Smooth muscle cell (in vitro differentiated cells): ENCODE measurements around the gene IGF2BP1. TPM values are rescaled to one million over a fixed set of nuclear protein-coding genes. Genes with fewer than 3 reads are reported as not detected.

ENCODE experiments used
- DNase-seq: peaks from one replicate; lab custom pipeline; 2025; ENCODE audit not compliant: unreplicated experiment; lab: John Stamatoyannopoulos, UW
- H2AFZ ChIP-seq: fragments of 200-600 bp; sonication (generic); 2 replicates; pipeline ENCODE4 v1.6.0; 2016; ENCODE audit warnings: antibody characterized with exemption, low read depth, mild to moderate bottlenecking
- H3F3A ChIP-seq: fragments of 200-600 bp; sonication (generic); 2 replicates; pipeline ENCODE4 v1.6.0; 2017; ENCODE audit warnings: antibody characterized with exemption, low read depth
- H3K27ac ChIP-seq: fragments of 200-600 bp; sonication (generic); 2 replicates; pipeline ENCODE4 v1.5.1; 2016; ENCODE audit warnings: low read depth, mild to moderate bottlenecking
- H3K27me3 ChIP-seq: fragments of 200-600 bp; sonication (generic); 2 replicates; pipeline ENCODE4 v1.6.1; 2016; ENCODE audit warnings: low read depth, mild to moderate bottlenecking
- H3K36me3 ChIP-seq: fragments of 200-600 bp; sonication (generic); 2 replicates; pipeline ENCODE4 v1.5.1; 2016; ENCODE audit warnings: low read depth
- H3K4me1 ChIP-seq: fragments of 200-600 bp; sonication (generic); 2 replicates; pipeline ENCODE4 v1.5.1; 2016; ENCODE audit warnings: low read depth
- H3K4me2 ChIP-seq: fragments of 200-600 bp; sonication (generic); 2 replicates; pipeline ENCODE4 v1.6.0; 2016; ENCODE audit warnings: mild to moderate bottlenecking
- H3K4me3 ChIP-seq: fragments of 200-600 bp; sonication (generic); 2 replicates; pipeline ENCODE4 v1.5.1; 2016; ENCODE audit warnings: mild to moderate bottlenecking
- H3K79me2 ChIP-seq: fragments of 200-600 bp; sonication (generic); 2 replicates; pipeline ENCODE4 v1.6.0; 2016; ENCODE audit warnings: low read depth, mild to moderate bottlenecking
- H3K9ac ChIP-seq: fragments of 200-600 bp; sonication (generic); 2 replicates; pipeline ENCODE4 v1.6.0; 2016; ENCODE audit warnings: low read depth
- H3K9me3 ChIP-seq: fragments of 200-600 bp; sonication (generic); replicated peaks from 2 replicates; pipeline ENCODE4 v1.5.1; 2016; ENCODE audit warnings: low read depth
- H4K20me1 ChIP-seq: fragments of 200-600 bp; sonication (generic); 2 replicates; pipeline ENCODE4 v1.6.0; 2016; ENCODE audit warnings: low read depth
- CTCF ChIP-seq: fragments of 200-600 bp; sonication (generic); IDR thresholded peaks from 2 replicates; pipeline ENCODE4 v1.5.1; 2017; ENCODE audit warnings: borderline replicate concordance, mild to moderate bottlenecking, antibody characterized with exemption; ENCODE audit not compliant: insufficient read depth, poor library complexity, severe bottlenecking
- WGBS: methylation state at CpG from one replicate; pipeline ENCODE4 v1.1.7; 2016; ENCODE audit warnings: low lambda C conversion rate; 5-methylcytosine and 5-hydroxymethylcytosine counted together
- polyA plus RNA-seq: library from polyadenylated mRNA; unstranded; fragments of >200 nt; fragmentation: Nextera tagmentation; extraction: Ambion mirVana; gene quantifications from 2 replicates; pipeline ENCODE4 v1.2.1, GENCODE V29; 2016
- total RNA-seq: library from RNA; depleted of rRNA; stranded (reverse); fragments of >200 nt; gene quantifications from 2 replicates; pipeline ENCODE4 v1.2.3, GENCODE V29; 2014

IGF2BP1 gene
- total and polyA plus RNA-seq, 2 experiments from 2014 or later: 51.4 to 54.6 TPM

- Histone ChIP-seq H4K20me1 (no peaks in the 10 kb centered on the region), H3K4me2 (peak overlapping the region; percentile 67), H3K4me3 (no peak overlapping the region), H3F3A (peaks cover 14% of the 10 kb centered on the region), H3K79me2 (no peaks in the 10 kb centered on the region), H3K9ac (no peak overlapping the region), H3K27ac (peak overlapping the region; percentile 94), H3K9me3 (no peaks in the 10 kb centered on the region), H2AFZ (no peak overlapping the region), H3K36me3 (no peaks in the 10 kb centered on the region), H3K4me1 (no peaks in the 10 kb centered on the region), H3K27me3 (no peaks in the 10 kb centered on the region)
- no peak for DNase-seq
- TF ChIP-seq CTCF: no peak
- WGBS: 55% methylated on average over 3 of the region's 3 CpGs
These were observed 77.8 kb downstream of the IGF2BP1 start for GRCh38 chr17:49074851-49075540.

GRCh38 chr17:49076573-49077384, 79.6 kb downstream of the IGF2BP1 start:
- Histone ChIP-seq H2AFZ (no peak overlapping the region), H4K20me1 (no peaks in the 10 kb centered on the region), H3K27me3 (no peaks in the 10 kb centered on the region), H3K4me1 (no peaks in the 10 kb centered on the region), H3K4me2 (peak overlapping the region; percentile 69), H3K9me3 (no peaks in the 10 kb centered on the region), H3K36me3 (no peaks in the 10 kb centered on the region), H3K4me3 (no peak overlapping the region), H3K27ac (peak overlapping the region; percentile 94), H3K79me2 (no peaks in the 10 kb centered on the region), H3K9ac (peak overlapping the region; percentile 54), H3F3A (peaks cover 14% of the 10 kb centered on the region)
- WGBS: 26% methylated on average over 7 of the region's 7 CpGs
- no peak for TF ChIP-seq CTCF
- DNase-seq: no peak

GRCh38 chr17:49078248-49078647, 81.1 kb downstream of the IGF2BP1 start:
- Histone ChIP-seq H3K9ac (no peak overlapping the region), H3K79me2 (no peaks in the 10 kb centered on the region), H3K4me3 (no peak overlapping the region), H3K9me3 (no peaks in the 10 kb centered on the region), H3K36me3 (no peaks in the 10 kb centered on the region), H3F3A (peaks cover 14% of the 10 kb centered on the region), H3K4me2 (no peak overlapping the region), H3K27me3 (no peaks in the 10 kb centered on the region), H2AFZ (no peak overlapping the region), H3K4me1 (no peaks in the 10 kb centered on the region), H3K27ac (peak overlapping the region; percentile 94), H4K20me1 (no peaks in the 10 kb centered on the region)
- 73% methylated on average over 7 of the region's 7 CpGs for WGBS
- DNase-seq: no peak
- TF ChIP-seq CTCF: no peak
